ENCODE results near the gene ENPP3.

ENPP3 gene

GRCh38 chr6:131731224-131731623 is 94.1 kb downstream of the ENPP3 start:
- TF ChIP-seq SIN3A (IDR thresholded peaks at IDR 0.05; ENCODE audit: borderline replicate concordance, insufficient read depth, low read length) = no peak

DNA sequence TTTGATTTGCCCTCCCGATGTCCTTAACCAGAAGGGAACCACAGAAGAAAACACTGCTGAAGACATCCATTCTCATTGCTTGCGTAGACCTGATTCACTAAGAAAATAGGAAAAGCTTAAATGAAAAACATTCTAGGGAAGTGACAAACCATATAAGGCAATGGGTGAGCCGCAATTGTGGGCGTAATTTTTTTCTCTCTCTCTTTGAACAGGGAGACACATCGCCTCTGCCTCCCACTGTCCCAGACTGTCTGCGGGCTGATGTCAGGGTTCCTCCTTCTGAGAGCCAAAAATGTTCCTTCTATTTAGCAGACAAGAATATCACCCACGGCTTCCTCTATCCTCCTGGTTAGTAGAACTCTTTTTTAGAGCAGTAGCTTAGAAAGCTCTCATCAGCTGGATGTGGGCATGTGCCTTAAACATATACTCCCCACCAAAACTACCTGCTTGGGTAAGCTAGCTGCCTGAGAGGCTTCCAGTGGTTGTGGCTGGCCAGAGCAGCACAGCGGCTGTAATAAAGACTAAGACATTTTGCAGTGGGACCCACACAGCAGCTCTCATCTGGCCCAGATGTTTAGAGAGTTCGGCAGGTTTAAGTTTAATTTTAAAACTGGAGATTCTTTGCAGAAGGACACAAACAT is 96.4 kb downstream of the ENPP3 start:
- no peak for TF ChIP-seq SIN3A (IDR thresholded peaks at IDR 0.05; ENCODE audit: borderline replicate concordance, insufficient read depth, low read length)
- TF ChIP-seq REST (IDR thresholded peaks at IDR 0.05; ENCODE audit: insufficient read depth in 1 of 2, low read depth in 2 of 2, low read length in 2 of 2) = no peak

DNA sequence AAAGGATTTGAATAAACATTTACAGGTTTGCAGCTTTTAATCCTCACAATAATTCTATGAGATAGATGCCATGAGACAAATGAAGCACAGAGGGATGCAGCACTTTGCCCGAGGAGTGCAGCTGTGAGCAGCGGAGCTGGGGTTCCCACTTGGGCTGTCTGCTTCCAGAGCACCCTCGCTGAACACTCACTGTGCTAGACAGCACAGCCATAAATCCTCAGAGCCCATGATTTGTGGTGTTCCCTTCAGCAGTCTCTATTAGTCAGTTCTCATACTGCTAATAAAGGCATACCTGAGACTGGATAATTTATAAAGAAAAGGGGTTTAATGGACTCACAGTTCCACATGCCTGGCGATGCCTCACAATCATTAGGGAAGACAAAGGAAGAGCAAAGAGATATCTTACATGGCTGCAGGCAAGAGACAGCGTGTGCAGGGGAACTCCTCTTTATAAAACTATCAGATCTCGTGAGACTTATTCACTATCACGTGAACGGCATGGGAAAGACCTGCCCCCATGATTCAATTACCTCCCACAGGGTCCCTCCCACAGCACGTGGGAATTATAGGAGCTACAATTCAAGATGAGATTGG is 99.0 kb downstream of the ENPP3 start:
- TF ChIP-seq SIN3A (IDR thresholded peaks at IDR 0.05; ENCODE audit: borderline replicate concordance, insufficient read depth, low read length) (no peak), REST (IDR thresholded peaks at IDR 0.05; ENCODE audit: insufficient read depth in 1 of 2, low read depth in 2 of 2, low read length in 2 of 2) (no peak), FOXP2 (optimal IDR thresholded peaks at IDR 0.05; ENCODE audit: borderline replicate concordance, extremely low read depth, extremely low read length, insufficient read depth) (no peak), POLR2AphosphoS5 (IDR thresholded peaks at IDR 0.05; ENCODE audit: low read depth, low read length) (no peak), TAF1 (IDR thresholded peaks at IDR 0.05; ENCODE audit: borderline replicate concordance, insufficient read depth, low read length) (no peak)

- TF ChIP-seq FOXP2 (optimal IDR thresholded peaks at IDR 0.05; ENCODE audit: borderline replicate concordance, extremely low read depth, extremely low read length, insufficient read depth) = no peak
- TF ChIP-seq POLR2AphosphoS5 (IDR thresholded peaks at IDR 0.05; ENCODE audit: low read depth, low read length) = no peak
- TF ChIP-seq SIN3A (IDR thresholded peaks at IDR 0.05; ENCODE audit: borderline replicate concordance, insufficient read depth, low read length) = no peak
- no peak for TF ChIP-seq REST (IDR thresholded peaks at IDR 0.05; ENCODE audit: insufficient read depth in 1 of 2, low read depth in 2 of 2, low read length in 2 of 2)
- TF ChIP-seq TAF1 (IDR thresholded peaks at IDR 0.05; ENCODE audit: borderline replicate concordance, insufficient read depth, low read length) = no peak
Measured at GRCh38 chr6:131736811-131737210, 99.7 kb downstream of the ENPP3 start.

- TF ChIP-seq REST (IDR thresholded peaks at IDR 0.05; ENCODE audit: insufficient read depth in 1 of 2, low read depth in 2 of 2, low read length in 2 of 2) = no peak
Measured at GRCh38 chr6:131739136-131739535, 102.0 kb downstream of the ENPP3 start.
